Measurements from ENCODE around the gene GPC5. TPM values are rescaled to one million over a fixed set of nuclear protein-coding genes. Genes with fewer than 3 reads are reported as not detected.

GPC5 gene
- total RNA-seq, 4 donors from 2014 or later, result not detected

- no peaks in the 10 kb centered on the region for H3K4me1 ChIP-seq
- H3K9me3 ChIP-seq, result no peaks in the 10 kb centered on the region
- H3K4me3 ChIP-seq, result no peak overlapping the region
- no peak overlapping the region for H3K27ac ChIP-seq
- ATAC-seq (no peak), DNase-seq (no peak)
- no peaks in the 10 kb centered on the region for H3K36me3 ChIP-seq
- intact Hi-C loops (cut with DNase I; ENCODE audit: low total_unique reads), result no loop called here
- H3K27me3 ChIP-seq, result no peaks in the 10 kb centered on the region
- TF ChIP-seq POLR2A (IDR thresholded peaks at IDR 0.05), result no peak
- TF ChIP-seq, protein P1, sequence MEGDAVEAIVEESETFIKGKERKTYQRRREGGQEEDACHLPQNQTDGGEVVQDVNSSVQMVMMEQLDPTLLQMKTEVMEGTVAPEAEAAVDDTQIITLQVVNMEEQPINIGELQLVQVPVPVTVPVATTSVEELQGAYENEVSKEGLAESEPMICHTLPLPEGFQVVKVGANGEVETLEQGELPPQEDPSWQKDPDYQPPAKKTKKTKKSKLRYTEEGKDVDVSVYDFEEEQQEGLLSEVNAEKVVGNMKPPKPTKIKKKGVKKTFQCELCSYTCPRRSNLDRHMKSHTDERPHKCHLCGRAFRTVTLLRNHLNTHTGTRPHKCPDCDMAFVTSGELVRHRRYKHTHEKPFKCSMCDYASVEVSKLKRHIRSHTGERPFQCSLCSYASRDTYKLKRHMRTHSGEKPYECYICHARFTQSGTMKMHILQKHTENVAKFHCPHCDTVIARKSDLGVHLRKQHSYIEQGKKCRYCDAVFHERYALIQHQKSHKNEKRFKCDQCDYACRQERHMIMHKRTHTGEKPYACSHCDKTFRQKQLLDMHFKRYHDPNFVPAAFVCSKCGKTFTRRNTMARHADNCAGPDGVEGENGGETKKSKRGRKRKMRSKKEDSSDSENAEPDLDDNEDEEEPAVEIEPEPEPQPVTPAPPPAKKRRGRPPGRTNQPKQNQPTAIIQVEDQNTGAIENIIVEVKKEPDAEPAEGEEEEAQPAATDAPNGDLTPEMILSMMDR (IDR thresholded peaks at IDR 0.05 in 4 of 5, conservative IDR thresholded peaks at IDR 0.05 in 1 of 5), result no peak
- in situ Hi-C loops (cut with MboI; ENCODE audit: low sequenced_read_pairs in 4 of 4), result no loop called here
These were observed 166.9 kb downstream of the GPC5 start for GRCh38 chr13:91565296-91565695.

- in situ Hi-C loops (cut with MboI; ENCODE audit: low sequenced_read_pairs in 4 of 4), result no loop called here
- DNase-seq, result no peak
These were observed 169.2 kb downstream of the GPC5 start for GRCh38 chr13:91567485-91568207.

GRCh38 chr13:91571681-91572080 is 173.3 kb downstream of the GPC5 start:
- intact Hi-C loops (cut with DNase I; ENCODE audit: low total_unique reads), result no loop called here

More at GRCh38 chr13:91567485-91568207, 169.2 kb downstream of the GPC5 start:
- Histone ChIP-seq H3K27ac (no peak overlapping the region), H3K4me1 (no peaks in the 10 kb centered on the region), H3K9me3 (no peaks in the 10 kb centered on the region), H3K27me3 (no peaks in the 10 kb centered on the region), H3K36me3 (no peaks in the 10 kb centered on the region), H3K4me3 (no peak overlapping the region)
- no peak for ATAC-seq
- intact Hi-C loops (cut with DNase I; ENCODE audit: low total_unique reads), result no loop called here
- no peak for TF ChIP-seq POLR2A (IDR thresholded peaks at IDR 0.05)
- TF ChIP-seq, protein P1 (IDR thresholded peaks at IDR 0.05 in 4 of 5, conservative IDR thresholded peaks at IDR 0.05 in 1 of 5), result no peak

GRCh38 chr13:91572439-91572838 is 174.0 kb downstream of the GPC5 start:
- TF ChIP-seq POLR2A (IDR thresholded peaks at IDR 0.05), result no peak
- TF ChIP-seq, protein P1 (IDR thresholded peaks at IDR 0.05 in 4 of 5, conservative IDR thresholded peaks at IDR 0.05 in 1 of 5), result no peak
- no peak for DNase-seq
- no peaks in the 10 kb centered on the region for H3K27me3 ChIP-seq
- ATAC-seq, result no peak
- no peaks in the 10 kb centered on the region for H3K4me1 ChIP-seq
- no peaks in the 10 kb centered on the region for H3K36me3 ChIP-seq
- H3K27ac ChIP-seq, result no peak overlapping the region
- in situ Hi-C loops (cut with MboI; ENCODE audit: low sequenced_read_pairs in 4 of 4), result no loop called here
- no peaks in the 10 kb centered on the region for H3K9me3 ChIP-seq
- no peak overlapping the region for H3K4me3 ChIP-seq
- intact Hi-C loops (cut with DNase I; ENCODE audit: low total_unique reads), result no loop called here

More at GRCh38 chr13:91571681-91572080, 173.3 kb downstream of the GPC5 start:
- Histone ChIP-seq H3K27me3 (no peaks in the 10 kb centered on the region), H3K4me3 (no peak overlapping the region), H3K9me3 (no peaks in the 10 kb centered on the region), H3K36me3 (no peaks in the 10 kb centered on the region), H3K4me1 (no peaks in the 10 kb centered on the region), H3K27ac (no peak overlapping the region)
- ATAC-seq, result no peak
- DNase-seq, result no peak
- in situ Hi-C loops (cut with MboI; ENCODE audit: low sequenced_read_pairs in 4 of 4), result no loop called here
- no peak for TF ChIP-seq POLR2A (IDR thresholded peaks at IDR 0.05)
- TF ChIP-seq, protein P1 (IDR thresholded peaks at IDR 0.05 in 4 of 5, conservative IDR thresholded peaks at IDR 0.05 in 1 of 5), result no peak

All from gastrocnemius medialis (tissue), 4 donors.